Adrenal gland (tissue), 5 donors: ENCODE measurements around the gene RPL22.

Source experiments
- CTCF ChIP-seq, 6 experiments: fragments of 450-650 bp in 4 of 6; fragments of 200-600 bp in 2 of 6; sonication (generic) in 1 of 6; IDR thresholded peaks; 1 replicate in 5 of 6; 2 replicates in 1 of 6; pipeline versions ENCODE4 v1.5.1 to v1.8.0; 2016 to 2021; ENCODE audit warnings: antibody characterized with exemption in 6 of 6, mild to moderate bottlenecking in 2 of 6, moderate library complexity in 1 of 6
- POLR2A ChIP-seq, 2 donors: fragments of 450-650 bp; IDR thresholded peaks; one replicate each; pipeline ENCODE4 v1.6.1; 2017; ENCODE audit warnings: antibody characterized with exemption in 2 of 2, mild to moderate bottlenecking in 2 of 2, moderate library complexity in 1 of 2
- donor health status: DM: no; HTN: no; CAD: no.

GRCh38 chr1:6171548-6172124 lies 27.8 kb downstream of the RPL22 start:
- TF ChIP-seq CTCF (IDR thresholded peaks at IDR 0.05) (no peak), POLR2A (IDR thresholded peaks at IDR 0.05) (no peak)
